ENCODE results near the gene SGMS1. TPM values are rescaled to one million over a fixed set of nuclear protein-coding genes. Genes with fewer than 3 reads are reported as not detected.

SGMS1 gene
- total and polyA plus RNA-seq, 8 donors: 47.0 to 58.1 (median 54.0) TPM

GRCh38 chr10:50614444-50615137, 9.2 kb downstream of the SGMS1 start:
- Histone ChIP-seq H3K9me3 (no peaks in the 10 kb centered on the region), H3K4me3 (no peak overlapping the region), H3K36me3 (no peaks in the 10 kb centered on the region), H3K4me1 (peaks cover 0 to 19% of the 10 kb centered on the region in 2 donors), H3K27ac (no peak overlapping the region), H3K27me3 (no peaks in the 10 kb centered on the region)
- TF ChIP-seq CTCF (IDR thresholded peaks at IDR 0.05): peak in 1 of 2 donors; percentile 9
- peak in 1 of 4 donors; percentile 46 for DNase-seq
- peak; percentile 70 for ATAC-seq
- intact Hi-C loops (cut with DNase I): no loop called here

GRCh38 chr10:50613726-50614443, 9.9 kb downstream of the SGMS1 start:
- Histone ChIP-seq H3K4me3 (no peak overlapping the region), H3K4me1 (peaks cover 0 to 19% of the 10 kb centered on the region in 2 donors), H3K36me3 (no peaks in the 10 kb centered on the region), H3K9me3 (no peaks in the 10 kb centered on the region), H3K27ac (no peak overlapping the region), H3K27me3 (no peaks in the 10 kb centered on the region)
- ATAC-seq (no peak), DNase-seq (no peak)
- intact Hi-C loops (cut with DNase I): no loop called here
- TF ChIP-seq CTCF (IDR thresholded peaks at IDR 0.05): no peak

GRCh38 chr10:50613150-50613549, 10.6 kb downstream of the SGMS1 start:
- Histone ChIP-seq H3K36me3 (no peaks in the 10 kb centered on the region), H3K4me1 (peaks cover 0 to 18% of the 10 kb centered on the region in 2 donors), H3K9me3 (no peaks in the 10 kb centered on the region), H3K4me3 (no peak overlapping the region), H3K27me3 (no peaks in the 10 kb centered on the region), H3K27ac (no peak overlapping the region)
- TF ChIP-seq CTCF (IDR thresholded peaks at IDR 0.05): no peak
- ATAC-seq: peak; percentile 58
- DNase-seq: no peak
- intact Hi-C loops (cut with DNase I): no loop called here

GRCh38 chr10:50610368-50610767, 13.4 kb downstream of the SGMS1 start:
- no peak overlapping the region for H3K4me3 ChIP-seq
- intact Hi-C loops (cut with DNase I): no loop called here
- peak; percentile 7 for ATAC-seq
- H3K27ac ChIP-seq: no peak overlapping the region
- DNase-seq: peak in 2 of 4 donors; percentile 79 to 87
- no peaks in the 10 kb centered on the region for H3K27me3 ChIP-seq
- no peaks in the 10 kb centered on the region for H3K9me3 ChIP-seq
- no peak for TF ChIP-seq CTCF (IDR thresholded peaks at IDR 0.05)
- H3K4me1 ChIP-seq: peaks cover 15 to 44% of the 10 kb centered on the region in 2 donors
- H3K36me3 ChIP-seq: no peaks in the 10 kb centered on the region

GRCh38 chr10:50607356-50607925, 16.3 kb downstream of the SGMS1 start:
- no peak for TF ChIP-seq CTCF (IDR thresholded peaks at IDR 0.05)
- intact Hi-C loops (cut with DNase I): no loop called here
- Histone ChIP-seq H3K9me3 (no peaks in the 10 kb centered on the region), H3K27me3 (no peaks in the 10 kb centered on the region), H3K36me3 (no peaks in the 10 kb centered on the region), H3K27ac (peak overlapping the region in 1 of 2 donors; percentile 11), H3K4me3 (no peak overlapping the region), H3K4me1 (peaks cover 32 to 57% of the 10 kb centered on the region in 2 donors)
- ATAC-seq: no peak
- no peak for DNase-seq
